Naive thymus-derived CD4-positive, alpha-beta T cell (primary cell): ENCODE measurements around the gene SLC66A2. TPM values are rescaled to one million over a fixed set of nuclear protein-coding genes. Genes with fewer than 3 reads are reported as not detected.

Experiments used
- ATAC-seq: fragments of 150-1000 bp; cut with Tn5 transposase; 2 replicates; pipeline ENCODE4 v1.10.0; 2021; ENCODE audit warnings: mild to moderate bottlenecking, moderate library complexity
- CTCF ChIA-PET: fragments of 350-600 bp; sonication (Branson Sonifier 250); formaldehyde crosslinking; loops from one replicate; lab custom pipeline; 2021; ENCODE audit warnings: antibody characterized with exemption; lab: Charles Lee
- POLR2A ChIA-PET: fragments of 350-600 bp; sonication (Branson Sonifier 250); formaldehyde crosslinking; loops from one replicate; lab custom pipeline; 2021; ENCODE audit warnings: antibody characterized with exemption, inconsistent platforms; lab: Charles Lee
- DNase-seq, 9 donors: peaks; one replicate each; pipeline versions ENCODE4 v3.0.0 to v3.0.0-alpha.2; 2020 to 2022; ENCODE audit warnings: mixed read lengths in 1 of 9
- H3K27ac ChIP-seq: one replicate; pipeline ENCODE4 v1.7.0; 2013; ENCODE audit warnings: mild to moderate bottlenecking, low read depth, low read length, moderate library complexity
- H3K27me3 ChIP-seq, 2 donors: one replicate each; pipeline ENCODE4 v1.7.0; 2013; ENCODE audit warnings: low read length in 2 of 2, mild to moderate bottlenecking in 2 of 2, moderate library complexity in 2 of 2; ENCODE audit not compliant: control insufficient read depth in 2 of 2, insufficient read depth in 2 of 2
- H3K36me3 ChIP-seq, 3 experiments: 1 replicate in 2 of 3; 2 replicates in 1 of 3; pipeline ENCODE4 v1.7.0; 2013; ENCODE audit warnings: low read length in 3 of 3, mild to moderate bottlenecking in 3 of 3, moderate library complexity in 1 of 3; ENCODE audit not compliant: insufficient read depth in 3 of 3, control insufficient read depth in 2 of 3
- H3K4me1 ChIP-seq, 2 donors: one replicate each; pipeline ENCODE4 v1.7.0; 2013; ENCODE audit warnings: low read length in 2 of 2, mild to moderate bottlenecking in 2 of 2, moderate library complexity in 1 of 2; ENCODE audit not compliant: control insufficient read depth in 2 of 2, insufficient read depth in 2 of 2
- H3K4me3 ChIP-seq: 2 replicates; pipeline ENCODE4 v1.7.0; 2013; ENCODE audit warnings: mild to moderate bottlenecking, low read length
- H3K9me3 ChIP-seq, 3 experiments: 1 replicate in 2 of 3; 2 replicates in 1 of 3; pipeline ENCODE4 v1.7.0; 2013; ENCODE audit warnings: low read length in 3 of 3; ENCODE audit not compliant: control insufficient read depth in 2 of 3
- H3K27ac Mint-ChIP-seq, 9 donors: one replicate each; pipeline ENCODE4 v1.8.0; 2020 to 2022; ENCODE audit warnings: mixed read lengths in 9 of 9, mild to moderate bottlenecking in 8 of 9, moderate library complexity in 5 of 9, inconsistent platforms in 2 of 9
- H3K27me3 Mint-ChIP-seq, 5 donors: one replicate each; pipeline ENCODE4 v1.8.0; 2021 to 2022; ENCODE audit warnings: mixed read lengths in 5 of 5, mild to moderate bottlenecking in 1 of 5
- H3K36me3 Mint-ChIP-seq, 5 donors: one replicate each; pipeline ENCODE4 v1.8.0; 2020 to 2022; ENCODE audit warnings: mixed read lengths in 5 of 5, mild to moderate bottlenecking in 3 of 5, inconsistent platforms in 1 of 5
- H3K4me1 Mint-ChIP-seq, 7 donors: one replicate each; pipeline ENCODE4 v1.8.0; 2020 to 2022; ENCODE audit warnings: mixed read lengths in 7 of 7, mild to moderate bottlenecking in 3 of 7, inconsistent platforms in 1 of 7
- H3K4me3 Mint-ChIP-seq, 10 donors: one replicate each; pipeline ENCODE4 v1.8.0; 2020 to 2022; ENCODE audit warnings: mild to moderate bottlenecking in 10 of 10, mixed read lengths in 10 of 10, moderate library complexity in 6 of 10, inconsistent platforms in 2 of 10
- H3K9me3 Mint-ChIP-seq, 11 donors: one replicate each; pipeline ENCODE4 v1.8.0; 2020 to 2022; ENCODE audit warnings: mixed read lengths in 11 of 11, mild to moderate bottlenecking in 4 of 11, inconsistent platforms in 1 of 11, moderate library complexity in 1 of 11
- intact Hi-C, 2 donors: fragments of 100-400 bp; cut with micrococcal nuclease; formaldehyde crosslinking; loops; one replicate each; pipeline ENCODE4 v1.15.1; 2023
- polyA plus RNA-seq, 2 donors: library from polyadenylated mRNA; unstranded; fragments of 300-500 nt; fragmentation: Illumina TruSeq; gene quantifications; one replicate each; pipeline ENCODE4 v1.2.3, GENCODE V29; 2021
- total RNA-seq, 6 experiments: library from RNA in 5 of 6; stranded (reverse) in 5 of 6; gene quantifications; 1 replicate in 5 of 6; 2 replicates in 1 of 6; pipeline ENCODE4 v1.2.3 and lab custom pipeline; 2021 to 2026

SLC66A2 gene
- total and polyA plus RNA-seq, 7 experiments from 2014 or later = 14.9 to 106 (median 34.1) TPM

DNA sequence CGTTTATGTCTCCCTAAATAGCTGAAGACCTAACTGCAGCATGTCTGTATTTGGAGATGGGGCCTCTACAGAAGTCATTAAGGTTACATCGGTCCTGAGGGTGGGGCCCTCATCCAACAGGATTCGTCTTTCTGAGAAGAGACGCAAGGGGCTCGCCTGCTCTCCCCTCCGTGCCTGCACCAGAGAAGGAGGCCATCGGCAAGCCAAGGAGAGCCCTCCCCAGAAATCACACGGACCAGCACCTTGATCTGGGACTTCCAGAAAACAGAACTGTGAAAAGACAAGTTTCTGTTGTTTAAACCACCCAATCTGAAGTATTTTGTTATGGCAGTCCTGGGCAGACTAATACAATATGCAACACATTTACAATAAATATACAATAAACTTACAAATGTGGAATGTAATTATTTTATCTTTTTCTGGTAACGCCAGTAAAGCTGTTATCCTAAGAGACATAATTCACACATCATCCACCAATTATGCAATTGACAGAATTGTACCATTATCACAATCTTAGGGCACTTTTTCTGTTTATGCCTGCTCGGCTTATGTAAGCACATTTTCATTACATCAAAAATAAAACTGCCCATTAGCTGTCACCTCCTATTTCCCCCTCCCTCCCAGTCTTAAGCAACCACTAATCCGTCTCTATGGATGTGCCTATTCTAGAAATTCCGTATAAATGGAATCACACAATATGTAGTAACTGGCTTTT lies 19.1 kb upstream of the SLC66A2 start:
- peaks cover 2 to 5% of the 10 kb centered on the region in 2 donors for H3K4me1 ChIP-seq
- Mint-ChIP-seq H3K27ac (peak overlapping the region in 3 of 9 donors; percentile 14 to 73 (median 66)), H3K9me3 (no peaks in the 10 kb centered on the region), H3K36me3 (peaks cover 0 to 51% (median 21%) of the 10 kb centered on the region in 5 donors), H3K4me1 (peaks cover 6 to 25% (median 9%) of the 10 kb centered on the region in 7 donors), H3K4me3 (no peak overlapping the region), H3K27me3 (no peaks in the 10 kb centered on the region)
- H3K4me3 ChIP-seq = no peak overlapping the region
- POLR2A ChIA-PET = no interaction called here
- no peak for DNase-seq
- no peak overlapping the region for H3K27ac ChIP-seq
- no peaks in the 10 kb centered on the region for H3K9me3 ChIP-seq
- H3K36me3 ChIP-seq = peaks cover 0 to 49% (median 18%) of the 10 kb centered on the region in 3 experiments
- CTCF ChIA-PET = no interaction called here
- no peak for ATAC-seq
- no peaks in the 10 kb centered on the region for H3K27me3 ChIP-seq
- intact Hi-C loops = no loop called here

DNA sequence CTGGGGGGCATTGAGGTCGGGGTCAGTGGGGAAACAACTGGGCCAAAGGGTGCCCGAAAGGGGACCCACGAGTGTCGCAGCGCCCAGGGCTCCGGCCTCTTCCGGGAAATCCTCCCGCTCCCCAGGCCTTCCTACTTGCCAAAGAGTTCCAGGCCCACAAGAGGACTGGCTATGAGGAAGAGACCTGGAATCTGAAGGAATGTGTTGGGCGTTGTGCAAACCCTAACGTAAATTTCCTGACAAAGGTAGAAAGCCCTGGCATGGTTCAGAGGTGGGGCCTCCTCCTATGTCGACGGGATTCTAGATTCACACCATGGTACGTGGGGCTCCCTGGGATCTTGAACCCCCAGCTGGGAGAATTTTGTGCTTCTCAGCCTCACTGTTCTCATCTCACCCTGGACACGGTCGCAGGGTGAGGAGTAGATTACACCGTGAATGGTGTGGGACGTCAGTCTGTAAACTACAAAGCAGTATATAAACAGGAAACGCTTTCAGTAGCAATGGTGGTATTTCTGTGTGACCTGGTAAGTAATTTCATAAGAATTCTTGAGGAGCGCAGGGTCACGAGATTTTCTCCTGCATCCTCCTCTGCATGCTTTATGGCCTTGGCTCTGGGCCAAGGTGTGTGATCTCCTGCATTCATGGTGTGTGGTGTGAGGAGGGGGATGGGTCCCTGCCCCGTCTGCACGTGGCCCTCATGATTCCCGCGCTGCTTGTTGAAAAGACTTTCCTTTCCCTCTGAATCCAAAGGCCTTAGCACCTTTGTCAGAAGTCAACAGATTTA lies 13.9 kb upstream of the SLC66A2 start:
- no peaks in the 10 kb centered on the region for H3K9me3 ChIP-seq
- Mint-ChIP-seq H3K9me3 (no peaks in the 10 kb centered on the region), H3K36me3 (peaks cover 0 to 10% (median 3%) of the 10 kb centered on the region in 5 donors), H3K4me3 (peak overlapping the region; percentile 81 to 93 (median 90)), H3K27ac (peak overlapping the region; percentile 88 to 96 (median 94)), H3K27me3 (no peaks in the 10 kb centered on the region), H3K4me1 (peaks cover 9 to 43% (median 20%) of the 10 kb centered on the region in 7 donors)
- no peaks in the 10 kb centered on the region for H3K27me3 ChIP-seq
- peak overlapping the region; percentile 89 for H3K27ac ChIP-seq
- peaks cover 0 to 12% (median 5%) of the 10 kb centered on the region in 3 experiments for H3K36me3 ChIP-seq
- peak overlapping the region; percentile 22 for H3K4me3 ChIP-seq
- H3K4me1 ChIP-seq = peaks cover 12 to 14% of the 10 kb centered on the region in 2 donors
- intact Hi-C loops = loop anchor here (1.0 to 10.0 kb wide), 2 partner anchors 69 to 171 kb away; partner anchors contain the start of genes KCNG2 (in 1 of the 2) and RBFA (in 1 of the 2)
- ChIA-PET CTCF (no interaction called here), POLR2A (interaction anchor here (2.2 to 3.6 kb wide), 3 partner anchors 13 to 23 kb away, joined by 5 to 19 read pairs (median 8); partner anchors contain the start of genes SLC66A2 and TXNL4A)
- ATAC-seq = peak; percentile 53
- peak in 5 of 9 donors; percentile 25 to 52 (median 35) for DNase-seq

DNA sequence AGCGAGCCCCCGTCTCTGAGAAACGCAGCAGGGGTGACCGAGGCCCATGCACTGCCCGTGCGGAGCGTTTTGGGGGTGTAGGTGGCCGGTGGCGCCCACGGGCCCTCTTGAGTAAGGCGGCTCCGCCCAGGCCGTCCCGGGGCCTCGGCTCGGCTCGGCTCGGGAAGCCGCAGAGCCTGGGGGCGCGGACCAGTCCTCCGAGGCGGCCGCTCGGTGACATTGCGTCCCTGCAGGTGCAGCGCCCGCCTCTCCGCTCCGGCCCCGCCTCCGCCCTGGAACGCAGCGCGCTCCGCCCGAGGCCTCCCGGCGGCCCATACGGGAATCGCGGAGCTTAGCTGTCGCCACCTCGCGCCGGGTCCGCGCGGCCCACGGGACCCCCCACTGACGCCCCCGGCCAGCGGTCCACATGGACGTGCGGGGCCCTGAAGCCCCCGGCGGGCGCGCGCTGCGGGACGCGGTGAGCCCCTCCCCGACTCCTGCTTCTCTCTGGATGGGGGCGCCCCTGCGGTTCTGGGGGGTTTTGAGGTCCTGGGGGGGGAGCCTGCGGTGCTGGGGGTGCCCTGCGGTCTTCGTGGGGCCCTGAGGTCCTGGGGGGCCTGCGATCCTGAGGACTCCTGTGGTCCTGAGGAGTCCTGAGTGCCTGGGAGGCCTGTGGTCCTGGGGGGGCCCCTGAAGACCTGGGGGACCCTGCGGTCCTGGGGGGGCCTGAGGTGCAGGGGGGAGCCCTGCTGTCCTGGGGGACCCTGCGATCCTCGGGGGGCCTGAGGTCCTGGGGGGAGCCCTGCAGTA lies 13.1 kb upstream of the SLC66A2 start, which contains the start of gene HSBP1L1:
HSBP1L1 (plus strand) TSS at position 314 of the 789 bp plus-strand sequence; CDS start at position 407, 93 bp downstream.
- Histone ChIP-seq H3K4me3 (peak within 1 kb of the TSS; percentile 22), H3K9me3 (no peaks in the 10 kb centered on the region), H3K36me3 (peaks cover 0 to 8% (median 5%) of the 10 kb centered on the region in 3 experiments), H3K4me1 (peaks cover 14 to 19% of the 10 kb centered on the region in 2 donors), H3K27me3 (no peaks in the 10 kb centered on the region), H3K27ac (peak within 1 kb of the TSS; percentile 89)
- Mint-ChIP-seq H3K4me1 (peaks cover 9 to 47% (median 20%) of the 10 kb centered on the region in 7 donors), H3K27me3 (no peaks in the 10 kb centered on the region), H3K4me3 (peak within 1 kb of the TSS; percentile 81 to 93 (median 90)), H3K36me3 (peaks cover 0 to 7% (median 3%) of the 10 kb centered on the region in 5 donors), H3K9me3 (no peaks in the 10 kb centered on the region), H3K27ac (peak within 1 kb of the TSS; percentile 88 to 96 (median 94))
- intact Hi-C loops = loop anchor here (1.0 to 10.0 kb wide), 7 partner anchors 13 to 572 kb away; partner anchors contain the start of genes SLC66A2 (in 2 of the 2), TXNL4A (in 2 of the 2), CTDP1 (in 1 of the 2) and KCNG2 (in 1 of the 2)
- ChIA-PET CTCF (no interaction called here), POLR2A (interaction anchor here (0.9 to 3.6 kb wide), 4 partner anchors 11 to 24 kb away, joined by 3 to 19 read pairs (median 6); partner anchors contain the start of genes SLC66A2 and TXNL4A)
- peak; percentile 89 for ATAC-seq
- DNase-seq = peak; percentile 60 to 75 (median 69)

DNA sequence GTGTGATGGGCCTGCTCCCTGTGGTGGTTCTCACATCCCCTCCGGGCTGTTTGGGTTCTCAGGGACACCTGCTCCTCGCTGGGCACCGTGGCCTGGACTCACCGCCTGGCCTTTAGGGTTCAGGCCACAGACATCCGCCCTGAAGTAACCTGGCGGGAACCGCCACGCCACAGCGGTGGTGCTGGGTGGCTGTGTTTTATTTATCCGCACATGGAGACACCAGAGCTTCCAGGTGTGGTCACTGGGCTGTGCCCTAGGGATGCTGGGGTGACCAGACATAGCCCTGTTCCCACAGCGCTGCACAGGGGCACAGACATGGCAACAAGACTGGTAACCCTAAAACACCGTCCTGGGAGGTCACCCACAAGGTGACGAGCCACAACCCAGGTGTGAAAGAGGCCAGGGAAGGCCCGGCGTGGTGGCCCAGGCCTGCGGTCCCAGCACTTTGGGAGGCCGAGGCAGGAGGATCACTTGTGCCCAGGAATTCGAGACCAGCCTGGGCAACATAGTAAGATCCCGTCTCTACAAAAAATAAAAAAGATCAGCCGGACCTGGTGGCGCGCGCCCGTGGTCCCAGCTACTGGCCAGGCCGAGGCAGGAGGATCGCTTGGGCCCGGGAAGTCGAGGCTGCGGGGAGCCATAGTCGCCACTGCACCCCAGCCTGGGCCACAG lies 12.3 kb upstream of the SLC66A2 start:
- Histone ChIP-seq H3K4me1 (peaks cover 14 to 19% of the 10 kb centered on the region in 2 donors), H3K4me3 (peak overlapping the region; percentile 22), H3K27ac (peak overlapping the region; percentile 89), H3K36me3 (peaks cover 0 to 8% (median 5%) of the 10 kb centered on the region in 3 experiments), H3K9me3 (no peaks in the 10 kb centered on the region), H3K27me3 (no peaks in the 10 kb centered on the region)
- no peaks in the 10 kb centered on the region for H3K9me3 Mint-ChIP-seq
- H3K27me3 Mint-ChIP-seq = no peaks in the 10 kb centered on the region
- ChIA-PET POLR2A (interaction anchor here (0.9 to 3.6 kb wide), 3 partner anchors 11 to 24 kb away, joined by 3 to 19 read pairs (median 8); partner anchors contain the start of genes SLC66A2 and TXNL4A), CTCF (no interaction called here)
- no peak for ATAC-seq
- intact Hi-C loops = loop anchor here (1.0 to 10.0 kb wide), 6 partner anchors 12 to 571 kb away; partner anchors contain the start of genes SLC66A2 (in 2 of the 2), TXNL4A (in 2 of the 2), CTDP1 (in 1 of the 2) and KCNG2 (in 1 of the 2)
- no peak for DNase-seq
- H3K27ac Mint-ChIP-seq = peak overlapping the region in 7 of 9 donors; percentile 36 to 81 (median 67)
- H3K4me1 Mint-ChIP-seq = peaks cover 9 to 46% (median 20%) of the 10 kb centered on the region in 7 donors
- H3K4me3 Mint-ChIP-seq = peak overlapping the region; percentile 46 to 92 (median 69)
- peaks cover 0 to 7% (median 3%) of the 10 kb centered on the region in 5 donors for H3K36me3 Mint-ChIP-seq

DNA sequence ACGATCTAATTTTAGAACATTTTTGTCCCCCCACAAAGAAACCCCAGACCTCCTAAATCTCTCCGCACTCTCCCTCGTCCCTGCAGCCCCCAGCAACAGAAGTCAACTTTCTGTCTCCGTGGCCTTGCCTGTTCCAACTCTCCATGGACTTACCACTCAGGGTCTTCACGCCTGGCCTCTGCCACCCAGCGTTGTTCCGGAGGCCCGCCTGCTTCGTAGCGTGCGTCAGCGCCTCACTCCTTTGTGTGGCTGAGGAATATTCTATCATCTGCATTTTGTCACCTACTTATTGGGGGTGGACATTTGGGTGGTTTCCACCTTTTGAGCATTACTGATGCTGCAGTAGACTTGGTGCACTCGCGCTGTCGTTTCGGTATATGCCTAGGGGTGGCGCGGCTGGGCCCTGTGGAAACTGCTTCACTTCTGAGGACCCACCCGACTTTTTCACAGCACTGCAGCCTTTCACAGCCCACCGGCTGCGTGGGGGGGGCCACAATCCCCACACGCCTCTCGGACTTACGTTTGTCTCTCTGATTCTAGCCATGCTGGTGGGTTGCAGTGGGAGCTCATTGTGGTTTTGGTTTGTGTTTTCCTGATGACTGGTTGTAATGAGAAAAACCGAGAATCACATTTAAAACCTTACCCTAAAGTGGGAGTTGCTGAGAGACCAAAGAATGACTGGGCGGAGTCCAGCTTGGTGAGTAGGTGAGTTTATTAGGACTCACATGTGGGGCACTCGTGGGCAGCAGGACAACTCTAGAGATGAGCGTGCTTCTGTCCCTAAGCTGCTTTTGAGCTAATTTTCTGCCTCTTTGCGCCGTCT lies 11.6 kb upstream of the SLC66A2 start:
- Histone ChIP-seq H3K4me1 (peaks cover 14 to 19% of the 10 kb centered on the region in 2 donors), H3K36me3 (peaks cover 0 to 8% (median 4%) of the 10 kb centered on the region in 3 experiments), H3K27ac (no peak overlapping the region), H3K9me3 (no peaks in the 10 kb centered on the region), H3K27me3 (no peaks in the 10 kb centered on the region), H3K4me3 (no peak overlapping the region)
- CTCF ChIA-PET = no interaction called here
- POLR2A ChIA-PET = interaction anchor here (1.0 kb wide), 1 partner anchor 11 kb away, joined by 8 read pairs; the partner anchor contains the start of gene SLC66A2
- Mint-ChIP-seq H3K36me3 (peaks cover 0 to 7% (median 3%) of the 10 kb centered on the region in 5 donors), H3K9me3 (no peaks in the 10 kb centered on the region), H3K27me3 (no peaks in the 10 kb centered on the region), H3K27ac (peak overlapping the region in 8 of 9 donors; percentile 9 to 85 (median 67)), H3K4me3 (peak overlapping the region; percentile 28 to 89 (median 68)), H3K4me1 (peaks cover 9 to 46% (median 20%) of the 10 kb centered on the region in 7 donors)
- intact Hi-C loops = loop anchor here (5.0 to 10.0 kb wide), 2 partner anchors 168 to 571 kb away; partner anchors contain the start of gene KCNG2 (in 1 of the 2)
- ATAC-seq (peak; percentile 44), DNase-seq (no peak)
